Ovary (tissue), 3 donors: ENCODE measurements around the gene RSBN1L.

Experiments
- CTCF ChIP-seq, 3 donors: fragments of 450-650 bp in 2 of 3; fragments of 200-600 bp in 1 of 3; IDR thresholded peaks; one replicate each; pipeline versions ENCODE4 v1.5.1 to v1.8.0; 2016 to 2022; ENCODE audit warnings: antibody characterized with exemption in 3 of 3, mild to moderate bottlenecking in 1 of 3
- POLR2A ChIP-seq: fragments of 450-650 bp; IDR thresholded peaks from one replicate; pipeline ENCODE4 v1.6.1; 2017; ENCODE audit warnings: antibody characterized with exemption, mild to moderate bottlenecking, moderate library complexity
- donor health status: DM: no; HTN: no; CAD: no.

GRCh38 chr7:77651575-77652162 is 44.6 kb upstream of the RSBN1L start:
- TF ChIP-seq CTCF (IDR thresholded peaks at IDR 0.05) = peak; percentile 60 to 66 (median 60)
- no peak for TF ChIP-seq POLR2A
